ENCODE results near the gene ITGBL1.

Gene ITGBL1

GRCh38 chr13:101424381-101425155 lies 27.9 kb upstream of the ITGBL1 start:
- H3K36me3 Mint-ChIP-seq (ENCODE audit: low read depth): no peaks in the 10 kb centered on the region
- H3K27me3 Mint-ChIP-seq (ENCODE audit: low read depth, poor library complexity): peaks cover 9% of the 10 kb centered on the region
- DNase-seq: no peak
- no peak overlapping the region for H3K4me3 Mint-ChIP-seq
- no peak overlapping the region for H3K27ac Mint-ChIP-seq
- H3K4me1 Mint-ChIP-seq: no peaks in the 10 kb centered on the region
- peaks cover 11% of the 10 kb centered on the region for H3K9me3 Mint-ChIP-seq
- TF ChIP-seq, protein P1, sequence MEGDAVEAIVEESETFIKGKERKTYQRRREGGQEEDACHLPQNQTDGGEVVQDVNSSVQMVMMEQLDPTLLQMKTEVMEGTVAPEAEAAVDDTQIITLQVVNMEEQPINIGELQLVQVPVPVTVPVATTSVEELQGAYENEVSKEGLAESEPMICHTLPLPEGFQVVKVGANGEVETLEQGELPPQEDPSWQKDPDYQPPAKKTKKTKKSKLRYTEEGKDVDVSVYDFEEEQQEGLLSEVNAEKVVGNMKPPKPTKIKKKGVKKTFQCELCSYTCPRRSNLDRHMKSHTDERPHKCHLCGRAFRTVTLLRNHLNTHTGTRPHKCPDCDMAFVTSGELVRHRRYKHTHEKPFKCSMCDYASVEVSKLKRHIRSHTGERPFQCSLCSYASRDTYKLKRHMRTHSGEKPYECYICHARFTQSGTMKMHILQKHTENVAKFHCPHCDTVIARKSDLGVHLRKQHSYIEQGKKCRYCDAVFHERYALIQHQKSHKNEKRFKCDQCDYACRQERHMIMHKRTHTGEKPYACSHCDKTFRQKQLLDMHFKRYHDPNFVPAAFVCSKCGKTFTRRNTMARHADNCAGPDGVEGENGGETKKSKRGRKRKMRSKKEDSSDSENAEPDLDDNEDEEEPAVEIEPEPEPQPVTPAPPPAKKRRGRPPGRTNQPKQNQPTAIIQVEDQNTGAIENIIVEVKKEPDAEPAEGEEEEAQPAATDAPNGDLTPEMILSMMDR (IDR thresholded peaks at IDR 0.05): no peak

DNA sequence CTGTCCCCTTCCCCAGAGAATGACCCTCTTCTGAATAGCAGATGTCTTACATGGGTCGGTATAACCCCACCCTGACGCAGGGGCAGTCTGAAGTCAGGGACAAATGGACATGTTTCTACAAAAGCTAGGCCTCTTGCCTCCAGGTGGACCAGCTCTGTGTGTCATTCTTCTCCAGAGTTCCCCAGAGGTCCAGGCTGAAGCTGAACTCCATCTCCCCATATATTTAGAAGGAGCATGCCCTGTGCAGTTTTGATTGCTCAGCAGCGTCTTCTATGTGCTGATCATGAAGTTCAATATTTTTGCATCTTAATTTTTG lies 27.4 kb upstream of the ITGBL1 start:
- H3K9me3 Mint-ChIP-seq: peaks cover 10% of the 10 kb centered on the region
- H3K4me3 Mint-ChIP-seq: no peak overlapping the region
- no peaks in the 10 kb centered on the region for H3K4me1 Mint-ChIP-seq
- peaks cover 9% of the 10 kb centered on the region for H3K27me3 Mint-ChIP-seq (ENCODE audit: low read depth, poor library complexity)
- H3K36me3 Mint-ChIP-seq (ENCODE audit: low read depth): no peaks in the 10 kb centered on the region
- DNase-seq: no peak
- TF ChIP-seq, protein P1 (IDR thresholded peaks at IDR 0.05): no peak
- H3K27ac Mint-ChIP-seq: no peak overlapping the region

- H3K4me3 Mint-ChIP-seq: no peak overlapping the region
- H3K9me3 Mint-ChIP-seq: peaks cover 8% of the 10 kb centered on the region
- TF ChIP-seq, protein P1 (IDR thresholded peaks at IDR 0.05): no peak
- no peaks in the 10 kb centered on the region for H3K36me3 Mint-ChIP-seq (ENCODE audit: low read depth)
- H3K27ac Mint-ChIP-seq: no peak overlapping the region
- no peaks in the 10 kb centered on the region for H3K4me1 Mint-ChIP-seq
- H3K27me3 Mint-ChIP-seq (ENCODE audit: low read depth, poor library complexity): peaks cover 9% of the 10 kb centered on the region
- DNase-seq: no peak
These were observed 26.9 kb upstream of the ITGBL1 start for GRCh38 chr13:101425623-101426022.

- H3K27me3 Mint-ChIP-seq (ENCODE audit: low read depth, poor library complexity): peaks cover 9% of the 10 kb centered on the region
- H3K4me1 Mint-ChIP-seq: no peaks in the 10 kb centered on the region
- H3K9me3 Mint-ChIP-seq: no peaks in the 10 kb centered on the region
- H3K4me3 Mint-ChIP-seq: no peak overlapping the region
- TF ChIP-seq, protein P1 (IDR thresholded peaks at IDR 0.05): no peak
- DNase-seq: no peak
- H3K36me3 Mint-ChIP-seq (ENCODE audit: low read depth): no peaks in the 10 kb centered on the region
- H3K27ac Mint-ChIP-seq: no peak overlapping the region
These were observed 22.7 kb upstream of the ITGBL1 start for GRCh38 chr13:101429733-101430132.

GRCh38 chr13:101433895-101434294 lies 18.6 kb upstream of the ITGBL1 start:
- H3K36me3 Mint-ChIP-seq (ENCODE audit: low read depth): no peaks in the 10 kb centered on the region
- peaks cover 3% of the 10 kb centered on the region for H3K27me3 Mint-ChIP-seq (ENCODE audit: low read depth, poor library complexity)
- DNase-seq: no peak
- TF ChIP-seq, protein P1 (IDR thresholded peaks at IDR 0.05): no peak
- no peaks in the 10 kb centered on the region for H3K9me3 Mint-ChIP-seq
- H3K4me1 Mint-ChIP-seq: peaks cover 11% of the 10 kb centered on the region
- H3K4me3 Mint-ChIP-seq: no peak overlapping the region
- no peak overlapping the region for H3K27ac Mint-ChIP-seq

DNA sequence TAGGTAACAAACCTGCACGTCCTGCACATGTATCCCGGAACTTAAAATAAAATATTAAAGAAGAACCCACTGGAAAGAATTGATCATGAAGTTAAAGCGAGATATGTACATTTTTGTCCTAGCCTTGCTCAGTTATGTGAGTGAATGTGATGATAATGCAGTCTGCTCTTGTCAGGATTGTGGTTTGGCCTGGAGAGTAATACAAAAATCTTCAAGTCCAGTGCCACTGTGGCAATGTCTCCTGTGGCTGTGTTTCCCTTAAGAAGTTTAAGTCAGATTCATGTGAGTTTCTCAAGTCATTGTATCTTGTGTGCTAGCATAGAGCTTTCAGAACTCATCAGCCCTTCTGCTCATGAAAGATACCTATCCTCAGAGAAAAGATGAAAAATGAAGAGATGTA lies 18.0 kb upstream of the ITGBL1 start:
- Mint-ChIP-seq H3K9me3 (no peaks in the 10 kb centered on the region), H3K4me3 (no peak overlapping the region), H3K36me3 (ENCODE audit: low read depth) (no peaks in the 10 kb centered on the region), H3K4me1 (peaks cover 13% of the 10 kb centered on the region), H3K27ac (no peak overlapping the region), H3K27me3 (ENCODE audit: low read depth, poor library complexity) (peaks cover 4% of the 10 kb centered on the region)
- DNase-seq: no peak
- TF ChIP-seq, protein P1 (IDR thresholded peaks at IDR 0.05): no peak

All from nephron progenitor cell (in vitro differentiated cells).